ENCODE data around the gene RPN2.

DNA sequence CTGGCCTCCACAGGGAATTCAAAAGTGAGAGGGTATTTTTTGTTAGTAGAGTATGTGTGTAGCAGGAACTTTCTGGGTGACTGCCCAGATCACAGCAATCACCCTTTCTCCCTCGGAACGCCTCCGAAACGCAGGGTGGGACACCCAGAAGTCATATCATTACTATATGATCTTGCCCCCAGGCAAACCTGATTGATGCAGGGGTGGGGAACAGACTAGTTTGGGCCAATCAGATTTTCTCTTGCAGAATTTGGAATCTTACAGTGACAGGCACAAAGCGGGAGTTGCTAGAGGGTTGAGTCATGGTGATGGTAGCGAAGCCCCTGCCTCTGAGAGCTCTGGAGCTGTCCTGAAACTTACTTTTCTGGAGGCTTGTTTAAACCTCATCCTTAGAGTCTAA, 16.5 kb upstream of the RPN2 start:
- no peak for TF ChIP-seq EZH2 (IDR thresholded peaks at IDR 0.05; ENCODE audit: borderline replicate concordance, insufficient read depth, low read depth, low read length, poor library complexity, severe bottlenecking)
- TF ChIP-seq, protein P1, sequence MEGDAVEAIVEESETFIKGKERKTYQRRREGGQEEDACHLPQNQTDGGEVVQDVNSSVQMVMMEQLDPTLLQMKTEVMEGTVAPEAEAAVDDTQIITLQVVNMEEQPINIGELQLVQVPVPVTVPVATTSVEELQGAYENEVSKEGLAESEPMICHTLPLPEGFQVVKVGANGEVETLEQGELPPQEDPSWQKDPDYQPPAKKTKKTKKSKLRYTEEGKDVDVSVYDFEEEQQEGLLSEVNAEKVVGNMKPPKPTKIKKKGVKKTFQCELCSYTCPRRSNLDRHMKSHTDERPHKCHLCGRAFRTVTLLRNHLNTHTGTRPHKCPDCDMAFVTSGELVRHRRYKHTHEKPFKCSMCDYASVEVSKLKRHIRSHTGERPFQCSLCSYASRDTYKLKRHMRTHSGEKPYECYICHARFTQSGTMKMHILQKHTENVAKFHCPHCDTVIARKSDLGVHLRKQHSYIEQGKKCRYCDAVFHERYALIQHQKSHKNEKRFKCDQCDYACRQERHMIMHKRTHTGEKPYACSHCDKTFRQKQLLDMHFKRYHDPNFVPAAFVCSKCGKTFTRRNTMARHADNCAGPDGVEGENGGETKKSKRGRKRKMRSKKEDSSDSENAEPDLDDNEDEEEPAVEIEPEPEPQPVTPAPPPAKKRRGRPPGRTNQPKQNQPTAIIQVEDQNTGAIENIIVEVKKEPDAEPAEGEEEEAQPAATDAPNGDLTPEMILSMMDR (IDR thresholded peaks at IDR 0.05), result no peak

Measured in B cell (primary cell).